Upper lobe of left lung (tissue), 6 donors: ENCODE data around the gene PALLD. TPM values are rescaled to one million over a fixed set of nuclear protein-coding genes. Genes with fewer than 3 reads are reported as not detected.

Experiments
- ATAC-seq, 2 donors: fragments of 200-7000 bp; cut with Tn5 transposase; one replicate each; pipeline ENCODE4 v1.9.1; 2022; ENCODE audit warnings: mild to moderate bottlenecking in 2 of 2, moderate library complexity in 2 of 2; ENCODE audit not compliant: low FRiP score in 2 of 2
- DNase-seq, 2 donors: peaks; one replicate each; pipeline ENCODE4 v3.0.0-alpha.2; 2019 to 2020
- H3K27ac ChIP-seq, 4 donors: fragments of 200-600 bp; sonication (generic); one replicate each; pipeline ENCODE4 v1.5.1; 2016 to 2019
- H3K27me3 ChIP-seq, 4 donors: fragments of 200-600 bp; sonication (generic); one replicate each; pipeline ENCODE4 v1.5.1; 2017 to 2019
- H3K36me3 ChIP-seq, 4 donors: fragments of 200-600 bp; sonication (generic); one replicate each; pipeline ENCODE4 v1.5.1; 2016 to 2019
- H3K4me1 ChIP-seq, 4 donors: fragments of 200-600 bp; sonication (generic); one replicate each; pipeline ENCODE4 v1.5.1; 2018 to 2019
- H3K4me3 ChIP-seq, 4 donors: fragments of 200-600 bp; sonication (generic); one replicate each; pipeline ENCODE4 v1.5.1; 2017 to 2019; ENCODE audit warnings: mild to moderate bottlenecking in 2 of 4, moderate library complexity in 1 of 4
- H3K9me3 ChIP-seq, 4 donors: fragments of 200-600 bp; sonication (generic); one replicate each; pipeline ENCODE4 v1.5.1; 2018 to 2019
- EP300 ChIP-seq, 4 donors: sonication (generic); formaldehyde crosslinking; IDR thresholded peaks; one replicate each; pipeline ENCODE4 v1.5.1; 2017; ENCODE audit warnings: antibody characterized with exemption in 4 of 4, control low read depth in 2 of 4
- POLR2A ChIP-seq, 4 donors: fragments of 450-650 bp; IDR thresholded peaks; one replicate each; pipeline ENCODE4 v1.5.1; 2016 to 2017; ENCODE audit warnings: antibody characterized with exemption in 4 of 4, mild to moderate bottlenecking in 2 of 4
- POLR2AphosphoS5 ChIP-seq, 2 donors: sonication (generic); formaldehyde crosslinking; IDR thresholded peaks; one replicate each; pipeline ENCODE4 v1.5.1; 2017; ENCODE audit warnings: antibody characterized with exemption in 2 of 2
- WGBS, 2 donors: methylation state at CpG; one replicate each; pipeline ENCODE4 v1.1.5; 2017 to 2018; 5-methylcytosine and 5-hydroxymethylcytosine counted together
- total RNA-seq, 6 donors: library from RNA; depleted of rRNA in 4 of 6; stranded (reverse); fragments of >200 nt in 4 of 6; gene quantifications; one replicate each; pipeline versions ENCODE4 v1.1.0 to v1.2.1, GENCODE V29; 2016 to 2021
- TF ChIP-seq, protein P1 (sequence below), 6 experiments: fragments of 450-650 bp in 4 of 6; fragments of 200-600 bp in 2 of 6; sonication (generic) in 2 of 6; IDR thresholded peaks; one replicate each; pipeline ENCODE4 v1.5.1; 2016 to 2019; ENCODE audit warnings: antibody characterized with exemption in 6 of 6
- donor health status: DM: no; HTN: no; CAD: no; lungs with moderate emphysema.
- donor health status: DM: no; HTN: yes; CAD: no; lungs with severe emphysema.

The PALLD gene
- total RNA-seq, 6 donors from 2014 or later, result 63.9 to 175 (median 134) TPM

- ATAC-seq, result no peak
- no peak for TF ChIP-seq EP300 (IDR thresholded peaks at IDR 0.05)
- TF ChIP-seq POLR2AphosphoS5 (IDR thresholded peaks at IDR 0.05), result no peak
- TF ChIP-seq, protein P1, sequence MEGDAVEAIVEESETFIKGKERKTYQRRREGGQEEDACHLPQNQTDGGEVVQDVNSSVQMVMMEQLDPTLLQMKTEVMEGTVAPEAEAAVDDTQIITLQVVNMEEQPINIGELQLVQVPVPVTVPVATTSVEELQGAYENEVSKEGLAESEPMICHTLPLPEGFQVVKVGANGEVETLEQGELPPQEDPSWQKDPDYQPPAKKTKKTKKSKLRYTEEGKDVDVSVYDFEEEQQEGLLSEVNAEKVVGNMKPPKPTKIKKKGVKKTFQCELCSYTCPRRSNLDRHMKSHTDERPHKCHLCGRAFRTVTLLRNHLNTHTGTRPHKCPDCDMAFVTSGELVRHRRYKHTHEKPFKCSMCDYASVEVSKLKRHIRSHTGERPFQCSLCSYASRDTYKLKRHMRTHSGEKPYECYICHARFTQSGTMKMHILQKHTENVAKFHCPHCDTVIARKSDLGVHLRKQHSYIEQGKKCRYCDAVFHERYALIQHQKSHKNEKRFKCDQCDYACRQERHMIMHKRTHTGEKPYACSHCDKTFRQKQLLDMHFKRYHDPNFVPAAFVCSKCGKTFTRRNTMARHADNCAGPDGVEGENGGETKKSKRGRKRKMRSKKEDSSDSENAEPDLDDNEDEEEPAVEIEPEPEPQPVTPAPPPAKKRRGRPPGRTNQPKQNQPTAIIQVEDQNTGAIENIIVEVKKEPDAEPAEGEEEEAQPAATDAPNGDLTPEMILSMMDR (IDR thresholded peaks at IDR 0.05), result no peak
- TF ChIP-seq POLR2A (IDR thresholded peaks at IDR 0.05), result no peak
- 88 to 92% methylated on average over 4 of the region's 4 CpGs for WGBS, 2 donors
These were observed 183.0 kb downstream of the PALLD start for GRCh38 chr4:168679819-168680218.

DNA sequence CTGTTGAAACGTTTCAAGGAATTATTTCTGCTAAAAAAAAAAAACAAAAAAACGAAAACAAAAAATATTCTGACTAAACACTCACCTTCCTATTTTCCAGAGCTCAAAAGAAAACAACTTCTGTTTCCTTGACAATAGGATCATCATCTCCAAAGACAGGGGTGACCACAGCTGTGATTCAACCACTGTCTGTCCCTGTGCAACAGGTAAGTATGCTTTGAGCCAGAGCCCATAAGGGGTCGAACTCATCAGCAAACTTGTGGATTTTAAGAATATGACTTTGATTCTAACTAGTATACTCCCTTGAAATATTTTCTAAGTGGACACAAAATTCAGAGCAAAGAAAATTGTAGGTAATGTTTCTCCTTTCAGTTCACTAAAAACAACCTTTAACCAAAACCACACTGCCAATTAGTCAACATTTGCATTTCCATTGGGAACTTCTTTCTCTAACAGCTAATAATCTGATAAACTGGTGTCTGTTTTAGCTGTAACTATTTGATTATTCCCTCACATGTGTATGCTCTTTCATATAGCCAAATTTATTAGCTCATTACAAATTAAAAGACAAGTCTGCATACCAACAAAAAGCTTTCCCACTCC lies 186.1 kb downstream of the PALLD start:
- Histone ChIP-seq H3K4me1 (no peaks in the 10 kb centered on the region), H3K27ac (no peak overlapping the region), H3K36me3 (no peaks in the 10 kb centered on the region), H3K9me3 (no peaks in the 10 kb centered on the region), H3K4me3 (no peak overlapping the region), H3K27me3 (no peaks in the 10 kb centered on the region)
- no peak for DNase-seq
- ATAC-seq, result no peak
- TF ChIP-seq POLR2AphosphoS5 (IDR thresholded peaks at IDR 0.05), result no peak
- no peak for TF ChIP-seq POLR2A (IDR thresholded peaks at IDR 0.05)
- TF ChIP-seq EP300 (IDR thresholded peaks at IDR 0.05), result no peak
- TF ChIP-seq, protein P1 (IDR thresholded peaks at IDR 0.05), result no peak
- WGBS, 2 donors, result 76% methylated on average over 3 of the region's 3 CpGs

More at GRCh38 chr4:168679819-168680218, 183.0 kb downstream of the PALLD start:
- no peak for DNase-seq
- no peak overlapping the region for H3K4me3 ChIP-seq
- H3K4me1 ChIP-seq, result peaks cover 0 to 5% (median 2%) of the 10 kb centered on the region in 4 donors
- H3K36me3 ChIP-seq, result no peaks in the 10 kb centered on the region
- H3K9me3 ChIP-seq, result no peaks in the 10 kb centered on the region
- no peaks in the 10 kb centered on the region for H3K27me3 ChIP-seq
- no peak overlapping the region for H3K27ac ChIP-seq

- ATAC-seq (no peak), DNase-seq (no peak)
- H3K27ac ChIP-seq, result no peak overlapping the region
- H3K27me3 ChIP-seq, result no peaks in the 10 kb centered on the region
- WGBS, 2 donors, result 89 to 100% methylated on average over 1 of the region's 1 CpG
- H3K36me3 ChIP-seq, result no peaks in the 10 kb centered on the region
- no peaks in the 10 kb centered on the region for H3K4me1 ChIP-seq
- H3K4me3 ChIP-seq, result no peak overlapping the region
- no peak for TF ChIP-seq POLR2A (IDR thresholded peaks at IDR 0.05)
- TF ChIP-seq, protein P1 (IDR thresholded peaks at IDR 0.05), result no peak
- no peak for TF ChIP-seq EP300 (IDR thresholded peaks at IDR 0.05)
- no peak for TF ChIP-seq POLR2AphosphoS5 (IDR thresholded peaks at IDR 0.05)
- no peaks in the 10 kb centered on the region for H3K9me3 ChIP-seq
These were observed 186.7 kb downstream of the PALLD start for GRCh38 chr4:168683595-168683994.

GRCh38 chr4:168685136-168685809 lies 188.4 kb downstream of the PALLD start:
- DNase-seq (no peak), ATAC-seq (no peak)
- TF ChIP-seq, protein P1 (IDR thresholded peaks at IDR 0.05), result no peak
- no peak for TF ChIP-seq POLR2AphosphoS5 (IDR thresholded peaks at IDR 0.05)
- TF ChIP-seq EP300 (IDR thresholded peaks at IDR 0.05), result no peak
- TF ChIP-seq POLR2A (IDR thresholded peaks at IDR 0.05), result no peak
- no peaks in the 10 kb centered on the region for H3K27me3 ChIP-seq
- no peak overlapping the region for H3K27ac ChIP-seq
- H3K4me3 ChIP-seq, result no peak overlapping the region
- no peaks in the 10 kb centered on the region for H3K36me3 ChIP-seq
- H3K9me3 ChIP-seq, result no peaks in the 10 kb centered on the region
- WGBS, 2 donors, result 73 to 76% methylated on average over 8 of the region's 8 CpGs
- H3K4me1 ChIP-seq, result no peaks in the 10 kb centered on the region
